22Rv1 (cell line): ENCODE measurements around the gene CHTF18.

Source experiments
- CTCF ChIP-seq: fragments of 450-650 bp; IDR thresholded peaks from 2 replicates; pipeline ENCODE4 v1.5.1; 2017; ENCODE audit warnings: mild to moderate bottlenecking
- ZFX ChIP-seq: fragments of 450-650 bp; IDR thresholded peaks from 2 replicates; pipeline ENCODE4 v1.6.1; 2017; ENCODE audit warnings: antibody characterized with exemption, borderline replicate concordance

GRCh38 chr16:750485-750884 is 37.9 kb upstream of the CHTF18 start:
- TF ChIP-seq CTCF (no peak), ZFX (no peak)
